NCI-H774 (cell line): Measurements from ENCODE around the gene RAB36.

Experiments used
- DNase-seq: peaks from one replicate; lab custom pipeline; 2025; lab: John Stamatoyannopoulos, UW

Gene RAB36

DNA sequence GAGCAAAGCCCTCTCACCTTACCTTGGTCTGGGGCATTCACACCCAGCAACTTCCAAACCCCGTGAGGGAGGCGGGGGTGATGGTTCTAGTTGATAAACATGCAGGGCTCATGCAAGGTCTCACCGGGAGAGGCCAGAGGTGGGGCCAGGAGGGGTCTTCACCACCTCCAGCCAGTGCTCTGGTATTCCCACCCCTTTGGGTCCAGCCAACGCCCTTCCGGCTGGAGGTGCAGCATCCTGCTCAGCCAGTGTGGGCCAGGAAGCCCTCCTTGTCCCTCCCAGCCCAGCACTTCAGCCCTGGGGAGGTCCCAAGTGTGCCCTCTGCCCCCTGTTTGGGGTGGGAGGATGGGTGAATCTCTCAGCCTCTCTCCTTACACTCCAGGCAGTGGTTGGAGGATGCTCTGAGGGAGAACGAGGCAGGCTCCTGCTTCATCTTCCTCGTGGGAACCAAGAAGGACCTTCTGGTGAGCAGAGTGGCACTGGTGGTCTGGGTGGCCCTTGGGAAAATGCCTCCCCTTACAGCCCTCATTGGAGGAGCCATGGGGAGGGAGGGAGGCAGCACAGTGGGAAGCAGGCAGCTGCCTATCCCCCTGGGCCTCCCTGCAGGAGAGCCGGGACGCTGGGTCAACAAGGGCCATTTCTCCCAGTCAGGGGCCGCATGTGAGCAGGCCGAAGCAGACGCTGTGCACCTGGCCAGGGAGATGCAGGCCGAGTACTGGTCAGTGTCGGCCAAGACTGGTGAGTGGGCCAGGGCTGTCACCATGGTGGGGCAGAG, 13.4 kb downstream of the RAB36 start:
- DNase-seq = no peak

DNA sequence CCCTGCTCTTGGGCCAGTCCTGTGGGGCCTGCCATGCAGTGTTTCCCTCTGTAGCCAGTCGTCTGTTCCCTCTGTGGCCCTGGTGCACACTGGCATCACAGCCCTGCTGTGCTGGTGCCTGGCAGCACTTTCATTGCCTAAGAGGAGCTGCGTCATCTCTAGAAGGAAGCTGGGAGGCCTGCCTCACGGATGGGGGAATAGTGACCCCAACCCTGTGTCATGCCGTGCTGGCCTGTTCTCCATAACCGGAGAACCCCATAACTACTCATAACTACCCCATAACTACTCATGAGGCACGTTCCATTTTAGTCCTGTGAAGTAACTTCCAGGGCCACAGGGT, 14.0 kb downstream of the RAB36 start:
- DNase-seq = no peak

DNA sequence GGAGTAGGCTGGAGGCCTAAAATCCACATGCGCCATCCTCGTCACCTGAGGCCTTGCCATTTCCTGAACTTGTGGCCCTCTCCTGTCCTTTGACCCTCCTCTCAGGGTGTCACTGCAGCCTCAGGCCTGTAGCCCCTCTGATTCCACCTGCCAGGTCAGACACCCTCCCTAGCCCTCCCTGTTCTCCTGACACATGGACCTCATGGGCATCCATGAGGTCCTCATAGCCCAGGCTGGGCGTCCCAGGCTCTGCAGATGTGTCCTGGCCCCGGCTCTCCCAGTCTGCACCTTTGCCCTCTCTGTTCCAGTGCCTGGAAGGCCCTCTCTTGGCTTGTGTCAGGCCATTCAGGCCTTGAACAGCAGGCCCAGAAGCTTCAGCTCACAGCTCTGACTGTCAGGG, 15.8 kb downstream of the RAB36 start:
- DNase-seq = no peak

DNA sequence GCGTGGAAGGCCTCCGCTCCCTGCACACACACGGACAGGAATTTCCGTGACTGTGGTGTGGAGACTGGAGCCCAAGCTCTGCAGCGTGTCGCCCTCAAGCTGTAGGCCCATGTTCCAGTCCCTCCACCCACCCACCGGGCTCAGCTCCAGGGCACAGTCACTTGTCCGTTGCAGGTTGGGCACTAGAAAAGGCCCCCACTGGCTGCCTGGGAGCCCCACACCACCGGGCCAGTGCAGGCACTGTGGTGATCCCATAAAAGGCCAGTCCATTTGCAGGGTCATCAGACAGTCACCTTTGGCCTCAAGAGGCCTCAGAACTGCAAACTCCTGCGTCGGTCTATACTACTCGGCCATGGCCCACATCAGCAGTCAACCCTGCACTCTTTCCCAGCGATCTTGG, 16.3 kb downstream of the RAB36 start:
- DNase-seq = no peak

DNA sequence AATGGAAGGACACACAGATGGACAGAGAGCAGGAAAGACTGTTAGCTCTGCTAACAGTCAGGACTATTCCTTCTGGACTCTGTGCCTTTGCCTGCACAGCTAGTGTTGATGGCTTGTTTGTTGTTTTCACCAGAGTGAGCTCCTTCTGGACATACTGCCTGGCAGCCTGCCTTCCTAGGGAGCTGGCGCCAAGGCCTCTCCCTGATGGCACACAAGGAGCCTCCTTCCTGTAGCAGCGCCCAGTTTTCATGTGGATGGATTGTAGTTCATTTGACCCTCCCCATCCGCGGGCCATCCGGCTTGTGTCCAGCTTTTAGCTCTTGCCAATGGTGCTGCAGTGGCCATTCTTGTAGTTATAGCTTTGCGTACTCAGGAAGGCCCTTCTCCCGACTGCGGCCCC, 18.4 kb downstream of the RAB36 start:
- no peak for DNase-seq

DNA sequence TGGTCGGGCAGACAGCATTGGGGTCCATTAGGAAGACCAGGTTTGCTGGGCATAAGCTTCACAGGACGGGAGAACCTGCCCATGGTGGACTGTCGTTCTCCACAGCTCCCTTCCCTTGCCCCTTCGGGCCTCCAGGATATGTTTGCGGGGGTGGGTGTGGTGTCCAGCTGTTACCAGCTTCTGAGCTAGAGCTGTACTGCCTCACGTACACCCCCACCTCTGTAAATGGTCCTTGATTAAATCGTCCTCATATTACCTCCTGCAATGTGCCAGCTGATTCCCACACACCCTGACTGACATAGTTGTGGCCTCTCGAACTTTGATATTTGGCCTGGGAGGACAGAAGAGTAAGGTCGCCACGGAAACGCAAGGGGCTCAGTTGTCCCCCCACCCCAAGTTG, 18.8 kb downstream of the RAB36 start:
- DNase-seq = no peak

DNA sequence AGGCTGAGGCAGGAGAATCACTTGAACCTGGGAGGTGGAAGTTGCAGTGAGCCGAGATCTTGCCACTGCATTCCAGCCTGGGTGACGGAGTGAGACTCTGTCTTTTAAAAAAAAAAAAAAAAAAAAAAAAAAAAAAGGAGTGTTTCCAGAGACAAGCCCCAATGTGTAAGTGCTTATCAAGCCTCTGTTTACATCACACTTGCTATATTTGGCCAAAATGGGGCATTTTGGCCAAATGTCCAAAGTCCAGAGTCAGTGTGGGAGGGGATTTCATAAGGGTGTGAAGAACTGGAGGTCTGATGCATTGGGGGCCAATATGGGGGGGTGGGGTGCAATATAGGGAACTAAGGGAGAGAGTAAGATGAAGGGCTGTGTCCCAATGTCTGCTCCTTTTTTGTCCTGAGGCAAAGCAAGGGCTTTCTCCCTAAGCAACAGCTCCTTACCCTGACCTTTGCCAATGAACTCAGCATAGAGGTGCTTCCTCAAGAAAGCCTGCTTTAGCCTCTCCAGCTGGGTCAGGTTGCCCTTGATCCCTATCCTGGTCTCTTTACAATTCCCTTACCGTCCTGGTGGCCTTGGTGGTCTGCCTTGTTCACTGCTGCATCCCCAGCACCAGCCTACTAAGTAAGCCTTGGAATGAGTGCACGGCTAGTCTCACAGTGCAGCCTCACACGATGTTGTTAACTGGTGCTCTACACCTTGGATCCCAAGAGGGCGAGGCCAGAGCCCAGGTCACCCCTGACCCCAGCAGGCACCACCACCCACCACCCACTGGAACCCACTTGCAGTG, 21.0 kb downstream of the RAB36 start:
- no peak for DNase-seq

DNA sequence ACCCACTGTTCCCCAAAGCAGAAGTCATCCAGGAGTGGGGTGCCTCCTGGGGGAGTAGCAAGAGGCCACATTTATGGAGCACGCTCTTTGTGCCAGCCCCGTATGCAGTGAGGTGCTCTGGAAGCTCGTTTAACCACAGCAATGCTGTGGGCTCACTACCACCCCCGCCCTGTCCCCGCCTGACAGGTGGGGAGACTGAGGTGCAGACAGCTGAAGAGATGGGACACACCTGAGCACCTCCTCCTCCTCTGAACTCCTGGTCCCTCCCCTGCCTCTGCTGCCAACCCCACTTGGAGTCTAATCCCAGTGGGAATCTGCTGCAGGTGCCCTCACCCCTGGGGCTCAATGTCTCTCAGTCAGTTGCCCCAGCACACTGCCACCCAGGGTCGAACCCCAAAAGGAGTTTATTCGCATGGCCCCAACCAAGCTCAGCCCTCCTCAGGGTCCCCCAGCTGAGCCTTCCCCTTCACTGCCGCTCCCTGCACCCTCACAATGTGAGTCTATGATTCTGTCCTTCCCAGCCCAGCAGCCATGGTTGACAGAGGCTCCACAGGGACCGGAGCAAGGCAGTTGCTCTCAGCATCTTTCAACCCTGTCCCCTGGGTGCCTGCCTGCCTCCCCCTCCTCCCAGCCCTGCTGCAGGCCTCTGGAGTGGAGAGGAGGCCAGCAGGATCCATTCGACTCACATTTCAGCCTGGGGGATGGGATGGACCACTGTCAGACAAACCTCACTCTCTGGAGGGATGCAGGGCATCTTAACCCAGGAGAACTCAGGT, 21.8 kb downstream of the RAB36 start:
- DNase-seq = no peak

DNA sequence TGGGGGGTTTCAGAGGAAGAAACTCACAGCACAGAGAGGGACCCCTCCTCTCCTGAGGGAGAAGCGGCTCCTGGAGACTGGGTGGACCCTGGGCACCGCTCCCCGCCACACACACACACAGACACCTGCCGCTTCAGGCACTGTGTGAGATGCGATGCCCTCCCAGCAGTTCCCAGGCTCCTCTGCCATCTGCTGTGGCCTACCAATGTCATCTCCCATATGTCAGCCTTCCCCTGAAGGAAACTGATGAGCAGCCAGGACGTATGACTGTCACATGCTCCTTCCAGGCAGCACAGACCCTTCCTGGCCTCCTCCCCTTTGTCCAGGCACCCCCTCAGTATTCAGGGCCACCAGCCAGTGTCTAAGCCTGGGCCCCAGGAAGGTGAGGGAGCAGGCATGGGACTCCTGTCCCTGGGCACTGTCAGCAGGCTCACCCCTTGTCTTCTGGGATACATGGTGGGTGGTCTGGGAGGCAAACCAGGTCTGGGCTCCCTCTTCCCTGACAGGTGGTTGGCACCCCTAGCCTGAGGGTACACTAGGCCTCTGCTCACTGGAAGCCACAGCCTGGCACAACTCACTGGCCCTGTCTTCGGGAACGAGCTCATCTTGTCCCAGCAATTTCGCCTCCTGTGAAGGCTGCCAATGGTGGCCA, 23.2 kb downstream of the RAB36 start:
- no peak for DNase-seq

DNA sequence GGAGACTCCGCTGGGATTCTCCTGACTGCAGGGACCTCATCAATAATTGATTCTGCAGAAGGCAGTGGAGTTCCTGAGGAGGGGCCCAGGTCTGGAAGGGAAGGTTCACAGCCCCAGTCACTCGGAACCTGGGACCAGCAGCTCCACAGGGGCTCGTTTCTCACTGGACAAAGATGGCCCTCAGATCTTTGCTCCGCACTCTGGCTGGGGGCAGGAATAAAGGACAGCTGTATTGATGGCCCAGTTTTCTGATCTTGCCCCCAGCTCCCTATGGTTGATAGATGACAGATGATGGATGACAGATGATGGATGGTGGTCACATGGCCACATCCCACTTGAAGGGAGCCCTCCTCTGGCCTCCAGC, 23.7 kb downstream of the RAB36 start:
- DNase-seq = no peak

DNA sequence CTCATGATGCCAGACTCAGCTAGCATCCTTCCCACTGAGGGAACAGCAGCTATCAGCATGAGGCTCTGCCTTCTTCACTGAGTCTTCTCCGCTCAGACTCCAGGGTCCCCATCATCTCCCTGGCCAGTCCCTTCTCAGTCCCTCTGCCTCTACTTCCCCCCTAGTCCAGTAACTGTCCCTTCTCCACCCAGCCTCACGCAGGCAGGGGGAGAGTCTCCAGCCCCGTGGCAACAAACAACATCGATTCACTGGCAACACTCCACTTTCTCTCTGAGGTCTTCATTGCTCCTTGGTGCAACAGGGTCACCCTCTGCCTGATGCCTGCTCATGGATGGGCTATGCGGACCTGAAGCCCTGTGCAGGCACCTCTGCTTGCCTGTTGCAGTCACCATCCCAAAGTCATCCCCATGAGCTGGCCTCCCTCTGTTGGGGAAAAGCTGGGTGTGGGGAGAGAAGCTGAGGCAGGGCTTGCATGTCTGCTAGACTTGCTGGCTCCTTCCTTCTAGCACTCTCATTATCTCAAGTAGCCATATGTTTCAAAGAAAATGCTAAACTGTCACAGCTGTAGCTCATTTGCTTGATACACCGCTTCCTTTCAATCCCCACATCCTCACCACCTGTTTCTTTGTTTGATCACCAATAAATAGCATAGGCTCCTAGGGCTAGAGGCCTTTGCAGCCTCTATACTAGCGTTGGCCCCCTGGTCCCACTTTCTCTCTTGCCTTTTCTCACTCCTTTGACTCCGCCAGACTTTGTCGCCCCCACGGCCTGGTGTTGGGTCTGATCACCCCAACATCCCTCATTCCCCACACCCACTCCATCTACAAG, 30.8 kb downstream of the RAB36 start:
- DNase-seq = no peak

DNA sequence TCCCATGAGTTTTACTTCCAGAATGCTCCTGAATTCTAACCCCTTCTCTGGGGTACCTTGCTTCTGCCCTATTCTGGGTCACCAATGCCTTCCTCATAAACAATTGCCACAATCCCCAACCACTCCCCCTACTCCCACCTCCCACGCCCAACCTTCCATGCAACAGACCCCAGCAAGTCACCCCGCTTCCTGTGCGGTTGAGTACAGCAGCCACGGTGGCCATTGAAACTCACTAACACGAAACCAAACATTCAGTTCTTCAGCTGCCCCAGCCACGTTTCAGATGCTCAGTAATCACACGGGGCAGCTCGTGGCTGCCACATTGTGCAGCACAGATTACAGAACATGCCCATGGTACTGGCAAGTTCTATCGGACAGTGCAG, 31.4 kb downstream of the RAB36 start:
- no peak for DNase-seq

DNA sequence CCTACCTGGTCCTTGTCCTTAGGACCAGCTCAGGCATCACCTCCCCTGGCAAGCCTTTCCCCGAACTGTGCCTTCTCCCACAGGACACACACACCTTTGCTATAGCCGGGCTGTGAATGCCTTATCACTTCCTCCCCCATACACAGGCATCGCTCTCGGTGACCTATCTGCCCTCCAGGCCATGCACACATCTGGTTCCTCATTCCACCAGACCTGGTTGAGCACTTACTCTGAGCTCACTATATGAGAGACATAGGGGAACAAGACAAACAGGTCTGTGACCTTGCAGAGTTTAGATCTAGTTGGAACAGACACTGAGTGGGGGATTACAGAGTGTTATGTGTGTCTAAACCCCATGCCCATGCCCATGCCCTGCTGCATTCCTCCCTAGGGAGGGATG, 31.9 kb downstream of the RAB36 start:
- DNase-seq = no peak

DNA sequence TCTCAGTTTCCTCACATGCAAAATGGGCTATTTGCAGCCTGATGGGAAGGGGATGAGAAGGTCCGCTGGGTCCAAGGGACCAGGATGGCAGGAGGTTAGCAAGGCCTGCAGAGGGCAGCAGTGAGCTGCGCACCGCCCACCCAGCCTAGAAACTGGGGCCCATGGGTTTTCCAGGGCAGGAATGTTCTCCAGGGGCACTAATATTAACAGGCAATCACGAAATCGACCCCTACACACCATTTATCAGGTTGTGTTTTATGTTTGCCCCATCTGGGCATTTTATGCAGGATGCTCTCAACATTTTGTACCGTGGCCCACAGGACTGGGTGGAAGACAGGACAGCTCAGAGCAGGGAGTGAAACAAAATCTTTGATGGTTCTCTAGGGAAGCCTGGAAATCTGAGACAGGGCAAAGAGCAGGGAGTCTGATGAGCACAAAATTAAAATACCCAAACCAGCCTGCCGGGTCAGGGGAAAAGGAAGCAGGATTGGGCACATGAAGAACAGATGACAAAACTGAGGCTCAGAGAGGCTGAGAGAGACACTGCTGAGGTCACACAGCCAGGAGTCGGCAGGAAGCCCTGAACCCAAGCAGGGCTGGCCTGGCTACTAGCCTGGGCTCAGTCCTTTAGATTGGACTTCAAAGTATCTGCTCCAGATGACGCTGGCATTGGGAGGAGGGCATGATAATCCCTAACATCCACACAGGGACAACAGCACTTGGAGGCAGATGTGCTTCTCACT, 33.4 kb downstream of the RAB36 start:
- DNase-seq = peak; percentile 23

DNA sequence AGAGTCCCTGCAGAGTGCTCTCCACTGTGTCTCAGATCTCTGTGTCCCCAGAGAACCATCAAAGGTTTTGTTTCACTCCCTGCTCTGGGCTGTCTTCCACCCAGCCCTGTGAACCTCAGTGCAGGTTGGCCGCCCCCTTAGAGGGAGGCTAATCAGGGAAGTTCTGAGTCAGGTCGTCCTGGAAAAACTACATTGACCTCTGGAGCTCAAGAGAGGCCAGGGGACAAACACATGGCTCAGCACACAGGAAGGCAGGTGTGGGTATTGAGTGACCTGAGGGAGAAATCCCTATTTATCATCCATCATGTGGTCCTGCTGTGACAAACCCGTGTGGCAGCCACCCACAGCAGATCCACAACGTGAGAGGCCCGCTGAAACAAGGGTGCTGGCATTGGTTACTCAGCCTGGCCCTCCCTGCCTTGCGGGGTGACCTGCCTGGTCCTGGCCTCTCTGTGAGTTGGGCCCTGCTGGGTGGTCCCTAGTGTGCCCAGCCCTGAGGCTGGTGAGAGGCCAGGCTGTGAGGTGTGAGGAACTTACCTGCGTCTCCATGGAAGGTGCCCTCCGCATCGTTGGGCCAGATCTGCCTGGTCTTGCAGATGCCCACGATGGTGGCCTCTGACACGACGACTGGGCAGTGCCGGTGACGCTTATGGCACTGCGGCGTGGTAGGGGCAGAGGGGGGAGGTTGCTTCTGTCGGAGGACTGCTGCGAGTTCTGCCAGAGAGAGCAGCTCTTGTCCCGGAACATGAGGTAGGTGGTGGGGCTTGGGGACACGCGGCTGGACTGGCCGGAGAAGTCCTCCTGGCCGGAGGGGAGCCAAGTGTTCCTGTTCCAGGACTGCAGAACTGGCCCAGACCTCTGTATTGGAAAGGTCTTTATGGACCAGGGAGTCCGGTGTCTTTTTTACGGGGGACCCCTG, 34.4 kb downstream of the RAB36 start:
- no peak for DNase-seq

DNA sequence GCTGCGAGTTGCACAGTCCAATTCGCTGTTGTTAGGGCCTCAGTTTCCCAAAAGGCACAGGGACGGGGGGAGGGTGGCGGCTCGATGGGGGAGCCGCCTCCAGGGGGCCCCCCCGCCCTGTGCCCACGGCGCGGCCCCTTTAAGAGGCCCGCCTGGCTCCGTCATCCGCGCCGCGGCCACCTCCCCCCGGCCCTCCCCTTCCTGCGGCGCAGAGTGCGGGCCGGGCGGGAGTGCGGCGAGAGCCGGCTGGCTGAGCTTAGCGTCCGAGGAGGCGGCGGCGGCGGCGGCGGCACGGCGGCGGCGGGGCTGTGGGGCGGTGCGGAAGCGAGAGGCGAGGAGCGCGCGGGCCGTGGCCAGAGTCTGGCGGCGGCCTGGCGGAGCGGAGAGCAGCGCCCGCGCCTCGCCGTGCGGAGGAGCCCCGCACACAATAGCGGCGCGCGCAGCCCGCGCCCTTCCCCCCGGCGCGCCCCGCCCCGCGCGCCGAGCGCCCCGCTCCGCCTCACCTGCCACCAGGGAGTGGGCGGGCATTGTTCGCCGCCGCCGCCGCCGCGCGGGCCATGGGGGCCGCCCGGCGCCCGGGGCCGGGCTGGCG, 35.1 kb downstream of the RAB36 start, which contains the start of gene BCR:
Gene BCR (plus strand): TSS at position 209 of the 592 bp plus-strand sequence. CDS start 452 bp downstream, outside the sequence.
- DNase-seq = peak; percentile 72

DNA sequence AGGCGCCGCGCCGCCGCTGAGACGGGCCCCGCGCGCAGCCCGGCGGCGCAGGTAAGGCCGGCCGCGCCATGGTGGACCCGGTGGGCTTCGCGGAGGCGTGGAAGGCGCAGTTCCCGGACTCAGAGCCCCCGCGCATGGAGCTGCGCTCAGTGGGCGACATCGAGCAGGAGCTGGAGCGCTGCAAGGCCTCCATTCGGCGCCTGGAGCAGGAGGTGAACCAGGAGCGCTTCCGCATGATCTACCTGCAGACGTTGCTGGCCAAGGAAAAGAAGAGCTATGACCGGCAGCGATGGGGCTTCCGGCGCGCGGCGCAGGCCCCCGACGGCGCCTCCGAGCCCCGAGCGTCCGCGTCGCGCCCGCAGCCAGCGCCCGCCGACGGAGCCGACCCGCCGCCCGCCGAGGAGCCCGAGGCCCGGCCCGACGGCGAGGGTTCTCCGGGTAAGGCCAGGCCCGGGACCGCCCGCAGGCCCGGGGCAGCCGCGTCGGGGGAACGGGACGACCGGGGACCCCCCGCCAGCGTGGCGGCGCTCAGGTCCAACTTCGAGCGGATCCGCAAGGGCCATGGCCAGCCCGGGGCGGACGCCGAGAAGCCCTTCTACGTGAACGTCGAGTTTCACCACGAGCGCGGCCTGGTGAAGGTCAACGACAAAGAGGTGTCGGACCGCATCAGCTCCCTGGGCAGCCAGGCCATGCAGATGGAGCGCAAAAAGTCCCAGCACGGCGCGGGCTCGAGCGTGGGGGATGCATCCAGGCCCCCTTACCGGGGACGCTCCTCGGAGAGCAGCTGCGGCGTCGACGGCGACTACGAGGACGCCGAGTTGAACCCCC, 35.8 kb downstream of the RAB36 start:
- DNase-seq = no peak

DNA sequence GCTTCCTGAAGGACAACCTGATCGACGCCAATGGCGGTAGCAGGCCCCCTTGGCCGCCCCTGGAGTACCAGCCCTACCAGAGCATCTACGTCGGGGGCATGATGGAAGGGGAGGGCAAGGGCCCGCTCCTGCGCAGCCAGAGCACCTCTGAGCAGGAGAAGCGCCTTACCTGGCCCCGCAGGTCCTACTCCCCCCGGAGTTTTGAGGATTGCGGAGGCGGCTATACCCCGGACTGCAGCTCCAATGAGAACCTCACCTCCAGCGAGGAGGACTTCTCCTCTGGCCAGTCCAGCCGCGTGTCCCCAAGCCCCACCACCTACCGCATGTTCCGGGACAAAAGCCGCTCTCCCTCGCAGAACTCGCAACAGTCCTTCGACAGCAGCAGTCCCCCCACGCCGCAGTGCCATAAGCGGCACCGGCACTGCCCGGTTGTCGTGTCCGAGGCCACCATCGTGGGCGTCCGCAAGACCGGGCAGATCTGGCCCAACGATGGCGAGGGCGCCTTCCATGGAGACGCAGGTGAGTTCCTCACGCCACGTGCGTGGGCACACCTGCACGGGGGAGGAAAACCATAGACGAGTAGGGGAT, 36.5 kb downstream of the RAB36 start:
- no peak for DNase-seq
